Stomach smooth muscle (tissue), 2 donors: ENCODE data around the gene DBNL.

ENCODE experiments used
- H3K27ac ChIP-seq: one replicate; pipeline ENCODE4 v1.7.0; 2013; ENCODE audit warnings: mild to moderate bottlenecking, low read length, inconsistent platforms
- H3K27me3 ChIP-seq, 2 donors: one replicate each; pipeline ENCODE4 v1.7.0; 2013; ENCODE audit warnings: low read length in 2 of 2; ENCODE audit not compliant: insufficient read depth in 2 of 2, control insufficient read depth in 1 of 2
- H3K36me3 ChIP-seq, 2 donors: one replicate each; pipeline ENCODE4 v1.7.0; 2013; ENCODE audit warnings: low read length in 2 of 2; ENCODE audit not compliant: control insufficient read depth in 2 of 2, insufficient read depth in 2 of 2
- H3K4me1 ChIP-seq: one replicate; pipeline ENCODE4 v1.7.0; 2013; ENCODE audit warnings: low read length; ENCODE audit not compliant: control insufficient read depth, insufficient read depth
- H3K4me3 ChIP-seq, 2 donors: one replicate each; pipeline ENCODE4 v1.7.0; 2013; ENCODE audit warnings: low read length in 2 of 2
- H3K9ac ChIP-seq, 2 donors: one replicate each; pipeline ENCODE4 v1.7.0; 2013; ENCODE audit warnings: low read length in 2 of 2, mild to moderate bottlenecking in 1 of 2
- H3K9me3 ChIP-seq, 2 donors: one replicate each; pipeline ENCODE4 v1.7.0; 2013; ENCODE audit warnings: low read length in 2 of 2; ENCODE audit not compliant: control insufficient read depth in 2 of 2
- donor health status: healthy.
- donor health status: Pancreatic carcinoma.

DBNL gene

GRCh38 chr7:44095781-44096180, 51.3 kb downstream of the DBNL start:
- no peak overlapping the region for H3K27ac ChIP-seq
- no peak overlapping the region for H3K9ac ChIP-seq
- H3K36me3 ChIP-seq = no peaks in the 10 kb centered on the region
- H3K27me3 ChIP-seq = no peaks in the 10 kb centered on the region
- peaks cover 2% of the 10 kb centered on the region for H3K4me1 ChIP-seq
- H3K4me3 ChIP-seq = no peak overlapping the region
- H3K9me3 ChIP-seq = no peaks in the 10 kb centered on the region

GRCh38 chr7:44096326-44096881, 51.9 kb downstream of the DBNL start:
- Histone ChIP-seq H3K36me3 (no peaks in the 10 kb centered on the region), H3K9me3 (no peaks in the 10 kb centered on the region), H3K9ac (no peak overlapping the region), H3K4me1 (no peaks in the 10 kb centered on the region), H3K27ac (no peak overlapping the region), H3K4me3 (no peak overlapping the region), H3K27me3 (no peaks in the 10 kb centered on the region)

GRCh38 chr7:44097064-44097932, 52.8 kb downstream of the DBNL start:
- no peak overlapping the region for H3K9ac ChIP-seq
- H3K4me1 ChIP-seq = no peaks in the 10 kb centered on the region
- H3K36me3 ChIP-seq = no peaks in the 10 kb centered on the region
- H3K27ac ChIP-seq = no peak overlapping the region
- H3K9me3 ChIP-seq = no peaks in the 10 kb centered on the region
- no peaks in the 10 kb centered on the region for H3K27me3 ChIP-seq
- no peak overlapping the region for H3K4me3 ChIP-seq

- Histone ChIP-seq H3K4me3 (no peak overlapping the region), H3K9ac (no peak overlapping the region), H3K4me1 (peaks cover 7% of the 10 kb centered on the region), H3K9me3 (no peaks in the 10 kb centered on the region), H3K27me3 (no peaks in the 10 kb centered on the region), H3K36me3 (no peaks in the 10 kb centered on the region), H3K27ac (no peak overlapping the region)
Measured at GRCh38 chr7:44098092-44099068, 53.9 kb downstream of the DBNL start.

- H3K4me1 ChIP-seq = peaks cover 16% of the 10 kb centered on the region
- H3K36me3 ChIP-seq = no peaks in the 10 kb centered on the region
- no peaks in the 10 kb centered on the region for H3K9me3 ChIP-seq
- H3K27ac ChIP-seq = no peak overlapping the region
- no peak overlapping the region for H3K9ac ChIP-seq
- no peak overlapping the region for H3K4me3 ChIP-seq
- peaks cover 0 to 8% of the 10 kb centered on the region in 2 donors for H3K27me3 ChIP-seq
Measured at GRCh38 chr7:44099669-44100068, 55.2 kb downstream of the DBNL start.

GRCh38 chr7:44100458-44101302, 56.2 kb downstream of the DBNL start:
- peaks cover 26% of the 10 kb centered on the region for H3K4me1 ChIP-seq
- peak overlapping the region; percentile 24 for H3K27ac ChIP-seq
- H3K9ac ChIP-seq = no peak overlapping the region

GRCh38 chr7:44101303-44101965, 56.9 kb downstream of the DBNL start:
- Histone ChIP-seq H3K4me1 (peaks cover 32% of the 10 kb centered on the region), H3K9me3 (no peaks in the 10 kb centered on the region), H3K36me3 (no peaks in the 10 kb centered on the region), H3K9ac (no peak overlapping the region), H3K27me3 (peaks cover 2 to 20% of the 10 kb centered on the region in 2 donors), H3K4me3 (no peak overlapping the region), H3K27ac (peak overlapping the region; percentile 24)

More at GRCh38 chr7:44100458-44101302, 56.2 kb downstream of the DBNL start:
- H3K36me3 ChIP-seq = no peaks in the 10 kb centered on the region
- no peaks in the 10 kb centered on the region for H3K9me3 ChIP-seq
- peaks cover 1 to 13% of the 10 kb centered on the region in 2 donors for H3K27me3 ChIP-seq
- no peak overlapping the region for H3K4me3 ChIP-seq

GRCh38 chr7:44101966-44102845, 57.7 kb downstream of the DBNL start:
- Histone ChIP-seq H3K4me1 (peaks cover 37% of the 10 kb centered on the region), H3K9me3 (no peaks in the 10 kb centered on the region), H3K27me3 (peaks cover 2 to 27% of the 10 kb centered on the region in 2 donors), H3K9ac (no peak overlapping the region), H3K36me3 (no peaks in the 10 kb centered on the region), H3K4me3 (no peak overlapping the region), H3K27ac (no peak overlapping the region)
